Endothelial cell of umbilical vein (primary cell): ENCODE measurements around the gene PLIN5.

Experiments used
- EZH2 ChIP-seq: IDR thresholded peaks from 2 replicates; pipeline ENCODE4 v1.6.1; 2012; ENCODE audit warnings: borderline replicate concordance, low read depth, mild to moderate bottlenecking, moderate library complexity, low read length, inconsistent platforms; ENCODE audit not compliant: severe bottlenecking
- FOS ChIP-seq: IDR thresholded peaks from 2 replicates; pipeline ENCODE4 v1.6.1; 2011; ENCODE audit warnings: mild to moderate bottlenecking, low read length, moderate library complexity, borderline replicate concordance; ENCODE audit not compliant: insufficient read depth
- JUN ChIP-seq: IDR thresholded peaks from 2 replicates; pipeline ENCODE4 v1.6.1; 2011; ENCODE audit warnings: borderline replicate concordance, low read depth; ENCODE audit not compliant: insufficient read length, insufficient read depth
- MYC ChIP-seq: IDR thresholded peaks from one replicate; pipeline ENCODE4 v1.6.1; 2011; ENCODE audit warnings: mild to moderate bottlenecking, low read depth, low read length
- POLR2A ChIP-seq: IDR thresholded peaks from 2 replicates; pipeline ENCODE4 v1.6.1; 2012; ENCODE audit warnings: low read depth, mild to moderate bottlenecking, control low read depth, low read length
- POLR2AphosphoS5 ChIP-seq: IDR thresholded peaks from 2 replicates; pipeline ENCODE4 v1.6.1; 2012; ENCODE audit warnings: low read depth, mild to moderate bottlenecking, control low read depth, low read length, moderate library complexity; ENCODE audit not compliant: insufficient read depth
- TF ChIP-seq, protein P1 (sequence below), 2 donors: IDR thresholded peaks; 1 replicate in 1 of 2; 2 replicates in 1 of 2; pipeline ENCODE4 v1.5.1; 2011; ENCODE audit warnings: low read length in 2 of 2, mild to moderate bottlenecking in 2 of 2, moderate library complexity in 2 of 2, control low read depth in 1 of 2, inconsistent platforms in 1 of 2, low read depth in 1 of 2; ENCODE audit not compliant: insufficient read depth in 1 of 2; ENCODE audit errors: extremely low read depth in 1 of 2
- TF ChIP-seq, protein P2 (sequence below): IDR thresholded peaks from 2 replicates; pipeline ENCODE4 v1.6.1; 2011; ENCODE audit not compliant: insufficient read depth, insufficient read length

DNA sequence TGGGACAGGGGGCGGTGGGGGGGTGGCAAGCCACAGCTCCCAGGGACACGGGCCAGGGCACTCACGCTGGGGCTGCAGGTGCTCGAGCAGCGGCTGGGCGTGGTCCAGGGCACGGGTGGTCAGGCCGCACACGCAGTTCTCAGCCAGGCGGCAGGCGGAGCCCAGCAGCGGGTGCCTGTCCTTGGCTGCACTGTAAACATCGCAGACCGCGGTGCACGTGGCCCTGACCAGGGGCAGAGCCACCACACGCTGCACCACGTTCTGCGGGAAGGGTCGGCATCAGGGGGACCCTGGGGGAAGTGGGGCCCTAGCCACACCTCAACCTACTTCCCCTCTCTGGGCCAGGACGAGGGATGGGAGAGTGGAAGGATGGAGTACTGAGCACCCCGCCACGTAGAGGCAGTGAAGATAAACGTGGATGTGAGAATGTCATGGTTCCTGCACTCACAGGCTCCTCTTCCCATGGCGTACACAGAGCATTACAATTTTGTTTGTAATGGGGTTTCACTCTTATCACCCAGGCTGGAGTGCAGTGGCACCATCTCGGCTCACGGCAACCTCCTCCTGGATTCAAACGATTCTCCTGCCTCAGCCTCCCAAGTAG is 3.4 kb downstream of the PLIN5 start:
- TF ChIP-seq EZH2 (no peak), POLR2A (no peak), POLR2AphosphoS5 (no peak), FOS (no peak), MYC (no peak), JUN (no peak)
- TF ChIP-seq, protein P1, sequence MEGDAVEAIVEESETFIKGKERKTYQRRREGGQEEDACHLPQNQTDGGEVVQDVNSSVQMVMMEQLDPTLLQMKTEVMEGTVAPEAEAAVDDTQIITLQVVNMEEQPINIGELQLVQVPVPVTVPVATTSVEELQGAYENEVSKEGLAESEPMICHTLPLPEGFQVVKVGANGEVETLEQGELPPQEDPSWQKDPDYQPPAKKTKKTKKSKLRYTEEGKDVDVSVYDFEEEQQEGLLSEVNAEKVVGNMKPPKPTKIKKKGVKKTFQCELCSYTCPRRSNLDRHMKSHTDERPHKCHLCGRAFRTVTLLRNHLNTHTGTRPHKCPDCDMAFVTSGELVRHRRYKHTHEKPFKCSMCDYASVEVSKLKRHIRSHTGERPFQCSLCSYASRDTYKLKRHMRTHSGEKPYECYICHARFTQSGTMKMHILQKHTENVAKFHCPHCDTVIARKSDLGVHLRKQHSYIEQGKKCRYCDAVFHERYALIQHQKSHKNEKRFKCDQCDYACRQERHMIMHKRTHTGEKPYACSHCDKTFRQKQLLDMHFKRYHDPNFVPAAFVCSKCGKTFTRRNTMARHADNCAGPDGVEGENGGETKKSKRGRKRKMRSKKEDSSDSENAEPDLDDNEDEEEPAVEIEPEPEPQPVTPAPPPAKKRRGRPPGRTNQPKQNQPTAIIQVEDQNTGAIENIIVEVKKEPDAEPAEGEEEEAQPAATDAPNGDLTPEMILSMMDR (IDR thresholded peaks at IDR 0.05; ENCODE audit: extremely low read depth in 1 of 2, insufficient read depth in 1 of 2, low read depth in 1 of 2, low read length in 2 of 2) = no peak
- TF ChIP-seq, protein P2, sequence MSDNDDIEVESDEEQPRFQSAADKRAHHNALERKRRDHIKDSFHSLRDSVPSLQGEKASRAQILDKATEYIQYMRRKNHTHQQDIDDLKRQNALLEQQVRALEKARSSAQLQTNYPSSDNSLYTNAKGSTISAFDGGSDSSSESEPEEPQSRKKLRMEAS = no peak
